Progenitor cell of endocrine pancreas (in vitro differentiated cells): Measurements from ENCODE around the gene MAVS. TPM values are rescaled to one million over a fixed set of nuclear protein-coding genes. Genes with fewer than 3 reads are reported as not detected.
"Not testable (repeated sequence)": the region's sequence is repeated elsewhere in the genome, so short reads cannot be mapped to it uniquely, and the experiment has no call there.

Experiments
- DNase-seq: peaks from one replicate; pipeline ENCODE4 v3.0.0; 2021; ENCODE audit warnings: low spot score; ENCODE audit not compliant: unreplicated experiment
- H3K27ac Mint-ChIP-seq: 2 replicates; pipeline ENCODE4 v1.8.0; 2021; ENCODE audit warnings: mild to moderate bottlenecking, moderate library complexity, mixed read lengths
- H3K27me3 Mint-ChIP-seq: 2 replicates; pipeline ENCODE4 v1.8.0; 2021; ENCODE audit warnings: mixed read lengths
- H3K36me3 Mint-ChIP-seq: 2 replicates; pipeline ENCODE4 v1.8.0; 2022; ENCODE audit warnings: mixed read lengths; ENCODE audit not compliant: insufficient read depth
- H3K4me1 Mint-ChIP-seq: 2 replicates; pipeline ENCODE4 v1.8.0; 2021; ENCODE audit warnings: low read depth, mixed read lengths
- H3K4me3 Mint-ChIP-seq: 2 replicates; pipeline ENCODE4 v1.8.0; 2021; ENCODE audit warnings: low read depth, mild to moderate bottlenecking, moderate library complexity, mixed read lengths
- H3K9me3 Mint-ChIP-seq: 2 replicates; pipeline ENCODE4 v1.8.0; 2021; ENCODE audit warnings: low read depth, mixed read lengths
- total RNA-seq: library from RNA; stranded (reverse); gene quantifications from 2 replicates; pipeline ENCODE4 v1.2.1, GENCODE V29; 2021
- TF ChIP-seq, protein P1 (sequence below): fragments of 200-600 bp; sonication (generic); IDR thresholded peaks from one replicate; pipeline ENCODE4 v1.5.0; 2021; ENCODE audit warnings: antibody characterized with exemption, mild to moderate bottlenecking; ENCODE audit not compliant: unreplicated experiment

Gene MAVS
- total RNA-seq, 1 donor from 2014 or later, result 43.8 TPM

DNA sequence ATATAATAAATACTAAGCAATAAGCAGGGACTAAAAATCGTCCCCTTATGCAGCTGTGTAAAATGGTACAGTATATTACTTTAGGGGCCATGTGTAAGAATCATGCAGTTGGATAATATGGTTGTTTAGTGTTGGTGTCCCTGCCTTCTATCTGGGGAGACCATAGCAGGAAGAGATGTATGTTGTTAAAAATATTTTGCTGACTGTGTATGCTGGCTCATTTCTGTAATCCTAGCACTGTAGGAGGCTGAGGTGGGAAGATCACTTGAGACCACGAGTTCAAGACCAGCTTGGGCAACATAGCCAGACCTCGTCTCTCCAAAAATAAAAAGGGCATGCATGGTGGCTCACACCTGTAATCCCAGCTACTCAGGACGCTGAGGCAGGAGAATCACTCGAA lies 48.2 kb downstream of the MAVS start:
- peaks cover 40% of the 10 kb centered on the region for H3K4me1 Mint-ChIP-seq
- no peak overlapping the region for H3K27ac Mint-ChIP-seq
- H3K27me3 Mint-ChIP-seq, result no peaks in the 10 kb centered on the region
- H3K4me3 Mint-ChIP-seq, result no peak overlapping the region
- H3K9me3 Mint-ChIP-seq, result no peaks in the 10 kb centered on the region
- DNase-seq, result no peak
- peaks cover 4% of the 10 kb centered on the region for H3K36me3 Mint-ChIP-seq
- TF ChIP-seq, protein P1, sequence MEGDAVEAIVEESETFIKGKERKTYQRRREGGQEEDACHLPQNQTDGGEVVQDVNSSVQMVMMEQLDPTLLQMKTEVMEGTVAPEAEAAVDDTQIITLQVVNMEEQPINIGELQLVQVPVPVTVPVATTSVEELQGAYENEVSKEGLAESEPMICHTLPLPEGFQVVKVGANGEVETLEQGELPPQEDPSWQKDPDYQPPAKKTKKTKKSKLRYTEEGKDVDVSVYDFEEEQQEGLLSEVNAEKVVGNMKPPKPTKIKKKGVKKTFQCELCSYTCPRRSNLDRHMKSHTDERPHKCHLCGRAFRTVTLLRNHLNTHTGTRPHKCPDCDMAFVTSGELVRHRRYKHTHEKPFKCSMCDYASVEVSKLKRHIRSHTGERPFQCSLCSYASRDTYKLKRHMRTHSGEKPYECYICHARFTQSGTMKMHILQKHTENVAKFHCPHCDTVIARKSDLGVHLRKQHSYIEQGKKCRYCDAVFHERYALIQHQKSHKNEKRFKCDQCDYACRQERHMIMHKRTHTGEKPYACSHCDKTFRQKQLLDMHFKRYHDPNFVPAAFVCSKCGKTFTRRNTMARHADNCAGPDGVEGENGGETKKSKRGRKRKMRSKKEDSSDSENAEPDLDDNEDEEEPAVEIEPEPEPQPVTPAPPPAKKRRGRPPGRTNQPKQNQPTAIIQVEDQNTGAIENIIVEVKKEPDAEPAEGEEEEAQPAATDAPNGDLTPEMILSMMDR, result no peak

DNA sequence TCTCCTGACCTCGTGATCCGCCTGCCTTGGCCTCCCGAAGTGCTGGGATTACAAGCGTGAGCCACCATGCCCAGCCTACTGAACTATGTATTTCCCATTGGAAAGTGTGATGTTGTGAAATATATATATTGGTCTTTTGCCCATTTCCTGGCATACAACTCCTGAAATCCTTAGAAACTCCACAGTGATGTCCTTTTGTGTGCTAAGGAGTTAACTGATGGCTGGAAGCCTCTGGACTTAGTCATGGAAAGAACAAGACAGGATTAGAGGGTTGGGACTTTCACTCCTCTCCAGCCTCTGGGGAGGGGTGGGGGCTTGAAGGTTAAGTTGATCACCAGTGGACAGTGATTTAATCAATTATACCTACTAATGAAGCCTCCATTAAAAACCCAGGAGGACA lies 49.7 kb downstream of the MAVS start:
- no peaks in the 10 kb centered on the region for H3K27me3 Mint-ChIP-seq
- DNase-seq, result no peak
- H3K27ac Mint-ChIP-seq, result no peak overlapping the region
- TF ChIP-seq, protein P1, result no peak
- H3K4me1 Mint-ChIP-seq, result peaks cover 36% of the 10 kb centered on the region
- H3K36me3 Mint-ChIP-seq, result peaks cover 4% of the 10 kb centered on the region
- H3K9me3 Mint-ChIP-seq, result no peaks in the 10 kb centered on the region
- no peak overlapping the region for H3K4me3 Mint-ChIP-seq

DNA sequence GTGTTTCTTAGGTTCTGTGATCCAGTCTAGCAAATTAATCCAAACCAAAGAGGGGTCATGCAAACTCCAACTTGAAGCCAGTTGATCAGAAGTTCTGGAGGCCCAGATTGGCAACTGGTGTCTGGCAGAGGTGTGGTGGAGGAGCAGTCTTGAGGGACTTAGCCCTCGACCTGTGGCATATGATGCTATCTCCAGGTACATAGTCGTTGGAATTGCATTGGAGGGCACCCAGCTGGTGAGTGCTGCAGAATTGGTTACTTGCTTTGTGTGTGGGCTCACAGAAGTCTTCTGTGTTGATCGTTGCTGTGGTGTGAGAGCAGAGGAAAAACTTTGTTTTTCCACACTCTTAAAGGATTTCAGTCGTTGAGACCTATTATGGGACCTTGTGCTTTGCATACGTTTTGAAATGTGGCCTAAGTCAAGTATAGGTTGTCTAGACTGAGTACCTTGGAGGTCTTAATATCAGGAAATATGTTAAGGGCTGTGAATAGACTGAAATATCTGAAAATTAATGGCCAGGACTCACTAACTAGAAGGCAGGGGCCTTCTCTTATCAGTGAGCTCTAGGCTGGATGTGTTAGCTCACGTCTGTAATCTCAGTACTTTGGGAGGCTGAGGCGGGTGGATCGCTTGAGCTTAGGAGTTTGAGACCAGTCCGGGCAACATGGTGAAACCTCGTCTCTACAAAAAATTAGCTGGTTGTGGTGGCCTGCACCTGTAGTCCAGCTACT lies 50.4 kb downstream of the MAVS start:
- no peak overlapping the region for H3K4me3 Mint-ChIP-seq
- no peaks in the 10 kb centered on the region for H3K27me3 Mint-ChIP-seq
- H3K36me3 Mint-ChIP-seq, result peaks cover 4% of the 10 kb centered on the region
- no peaks in the 10 kb centered on the region for H3K9me3 Mint-ChIP-seq
- TF ChIP-seq, protein P1, result no peak
- peaks cover 30% of the 10 kb centered on the region for H3K4me1 Mint-ChIP-seq
- DNase-seq, result no peak
- H3K27ac Mint-ChIP-seq, result peak overlapping the region; percentile 69

DNA sequence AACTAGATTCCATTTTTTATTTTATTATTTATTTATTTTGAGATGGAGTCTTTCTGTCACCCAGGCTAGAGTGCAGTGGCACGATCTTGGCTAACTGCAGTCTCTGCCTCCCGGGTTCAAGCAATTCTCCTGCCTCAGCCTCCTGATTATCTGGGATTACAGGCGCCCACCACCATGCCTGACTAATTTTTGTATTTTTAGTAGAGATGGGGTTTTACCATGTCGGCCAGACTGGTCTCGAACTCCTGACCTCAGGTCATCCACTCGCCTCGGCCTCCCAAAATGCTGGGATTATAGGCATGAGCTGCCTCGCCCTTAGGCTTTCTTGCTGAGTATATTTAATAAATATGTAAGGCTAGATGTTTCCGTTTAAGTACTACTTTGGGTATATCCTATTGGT lies 51.5 kb downstream of the MAVS start:
- H3K27me3 Mint-ChIP-seq, result not testable (repeated sequence)

DNA sequence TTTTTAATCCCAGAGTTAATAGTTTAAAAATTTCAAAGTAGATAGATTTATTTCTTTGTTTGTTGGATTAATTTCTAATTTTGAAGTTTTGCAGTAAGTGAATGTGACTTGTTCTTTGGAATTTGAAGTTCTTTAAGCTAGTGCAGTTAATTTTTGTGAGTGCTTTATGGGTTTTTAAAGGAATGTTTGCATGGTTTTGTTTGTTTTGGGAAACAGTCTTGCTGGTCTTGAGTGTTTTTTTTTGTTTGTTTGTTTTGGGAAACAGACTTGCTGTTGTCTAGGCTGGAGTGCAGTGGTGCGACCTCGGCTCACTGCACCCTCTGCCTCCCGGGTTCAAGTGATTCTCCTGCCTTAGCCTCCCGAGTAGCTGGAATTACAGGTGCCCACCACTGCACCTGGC lies 52.0 kb downstream of the MAVS start:
- Mint-ChIP-seq H3K36me3 (peaks cover 2% of the 10 kb centered on the region), H3K9me3 (no peaks in the 10 kb centered on the region), H3K27ac (peak overlapping the region; percentile 66), H3K4me3 (no peak overlapping the region), H3K27me3 (no peaks in the 10 kb centered on the region), H3K4me1 (peaks cover 20% of the 10 kb centered on the region)
- TF ChIP-seq, protein P1, result no peak
- no peak for DNase-seq

More for the DNA sequence above, 51.5 kb downstream of the MAVS start:
- not testable (repeated sequence) for H3K4me3 Mint-ChIP-seq, H3K9me3 Mint-ChIP-seq, DNase-seq, H3K36me3 Mint-ChIP-seq, H3K27ac Mint-ChIP-seq
- H3K4me1 Mint-ChIP-seq, result peaks cover 23% of the 10 kb centered on the region

DNA sequence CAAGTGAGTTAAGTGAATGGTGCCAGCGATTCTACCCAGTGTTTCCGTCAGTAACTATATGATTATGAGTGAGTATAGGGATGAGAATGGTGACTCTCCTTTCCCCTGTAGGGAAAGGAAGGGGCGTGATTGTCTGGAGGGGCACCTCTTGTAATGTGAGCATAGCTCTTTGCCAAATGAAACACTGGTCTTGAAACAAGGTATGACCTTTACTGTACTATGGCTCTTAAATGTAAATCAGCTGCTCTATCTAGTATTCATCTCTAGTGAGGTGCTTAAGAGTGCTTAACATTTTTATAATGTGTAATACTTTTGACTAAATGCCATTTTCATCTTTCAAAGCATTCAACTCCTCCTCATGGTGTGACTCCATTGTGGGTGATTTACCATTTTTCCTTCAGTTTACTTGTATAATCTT lies 53.6 kb downstream of the MAVS start:
- Mint-ChIP-seq H3K4me3 (no peak overlapping the region), H3K36me3 (peaks cover 1% of the 10 kb centered on the region), H3K27ac (peak overlapping the region; percentile 40), H3K9me3 (no peaks in the 10 kb centered on the region), H3K4me1 (peaks cover 25% of the 10 kb centered on the region), H3K27me3 (no peaks in the 10 kb centered on the region)
- TF ChIP-seq, protein P1, result no peak
- no peak for DNase-seq
